HG02870 (cell line): ENCODE data around the gene LRRC1.

Experiments
- ATAC-seq: cut with Tn5 transposase; IDR thresholded peaks from one replicate; pipeline ENCODE4 v1.9.1; 2021; ENCODE audit warnings: mild to moderate bottlenecking, moderate library complexity; ENCODE audit not compliant: unreplicated experiment

Gene LRRC1

DNA sequence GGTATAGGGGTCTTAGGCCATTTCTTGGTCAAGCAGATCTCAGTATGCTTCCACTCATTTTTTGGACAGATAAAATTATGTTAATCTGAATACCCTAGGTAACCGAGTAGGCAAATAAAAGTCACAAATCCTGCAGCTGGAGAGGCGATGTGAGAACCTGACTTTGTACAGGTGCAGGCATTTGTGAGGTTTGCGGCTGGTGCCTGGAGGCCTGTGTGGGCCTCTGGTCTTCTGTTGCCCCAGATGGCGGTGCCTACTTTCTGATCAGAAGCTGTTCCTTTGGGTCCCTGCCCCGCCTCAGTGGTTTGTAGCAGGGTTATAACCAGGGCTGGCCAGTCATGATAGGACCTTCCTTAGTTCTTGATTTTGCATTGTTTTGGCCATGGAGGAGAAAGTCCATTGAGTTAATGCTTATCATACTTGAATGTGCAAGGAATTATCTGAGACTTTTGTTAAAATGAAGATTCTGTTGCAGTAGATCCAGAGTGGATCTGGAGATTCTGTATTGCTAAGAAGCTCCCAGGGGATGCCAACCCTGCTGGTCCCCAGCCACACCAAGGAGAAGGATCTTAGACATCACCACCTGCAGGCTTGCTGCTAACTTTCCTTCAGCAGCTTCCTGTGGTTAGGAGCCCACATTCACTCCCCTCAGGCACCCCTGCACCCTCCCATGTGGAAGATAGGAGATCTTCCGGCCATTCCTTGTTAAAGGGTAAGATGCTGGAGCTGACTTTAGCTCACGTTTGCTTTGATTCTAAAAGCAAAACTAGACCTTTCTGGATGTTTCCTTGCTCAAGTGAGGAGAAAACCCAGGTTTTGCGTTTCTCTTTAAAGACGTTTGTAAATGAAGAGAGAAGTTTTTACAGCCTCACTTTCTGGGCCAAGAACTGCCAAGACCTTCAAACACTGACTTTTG is 50.7 kb downstream of the LRRC1 start:
- ATAC-seq = no peak

GRCh38 chr6:53846250-53846649 is 51.4 kb downstream of the LRRC1 start:
- no peak for ATAC-seq

- no peak for ATAC-seq
Observed at GRCh38 chr6:53847796-53848314, 53.0 kb downstream of the LRRC1 start.

DNA sequence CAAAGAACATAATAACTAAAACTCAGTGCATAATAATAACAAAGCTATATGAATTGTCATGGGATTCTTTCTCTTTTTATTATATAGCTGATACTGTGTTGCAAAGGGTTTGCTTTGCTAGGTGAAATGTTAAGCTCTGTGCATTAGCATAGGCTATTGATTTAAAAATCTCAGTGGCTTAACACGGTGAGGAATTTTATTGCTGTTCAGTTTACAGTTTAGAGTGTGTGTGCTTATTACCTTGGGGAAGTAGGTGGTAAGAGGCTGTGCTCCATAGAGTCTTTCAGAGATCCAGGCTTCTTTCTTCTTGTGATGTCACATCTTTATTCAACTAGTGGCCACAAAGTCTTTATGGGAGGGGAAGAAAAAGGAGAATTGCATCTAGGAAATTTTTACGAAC is 55.7 kb downstream of the LRRC1 start:
- no peak for ATAC-seq

GRCh38 chr6:53851561-53851960 is 56.8 kb downstream of the LRRC1 start:
- ATAC-seq = no peak

GRCh38 chr6:53852805-53853204 is 58.0 kb downstream of the LRRC1 start:
- ATAC-seq = no peak

DNA sequence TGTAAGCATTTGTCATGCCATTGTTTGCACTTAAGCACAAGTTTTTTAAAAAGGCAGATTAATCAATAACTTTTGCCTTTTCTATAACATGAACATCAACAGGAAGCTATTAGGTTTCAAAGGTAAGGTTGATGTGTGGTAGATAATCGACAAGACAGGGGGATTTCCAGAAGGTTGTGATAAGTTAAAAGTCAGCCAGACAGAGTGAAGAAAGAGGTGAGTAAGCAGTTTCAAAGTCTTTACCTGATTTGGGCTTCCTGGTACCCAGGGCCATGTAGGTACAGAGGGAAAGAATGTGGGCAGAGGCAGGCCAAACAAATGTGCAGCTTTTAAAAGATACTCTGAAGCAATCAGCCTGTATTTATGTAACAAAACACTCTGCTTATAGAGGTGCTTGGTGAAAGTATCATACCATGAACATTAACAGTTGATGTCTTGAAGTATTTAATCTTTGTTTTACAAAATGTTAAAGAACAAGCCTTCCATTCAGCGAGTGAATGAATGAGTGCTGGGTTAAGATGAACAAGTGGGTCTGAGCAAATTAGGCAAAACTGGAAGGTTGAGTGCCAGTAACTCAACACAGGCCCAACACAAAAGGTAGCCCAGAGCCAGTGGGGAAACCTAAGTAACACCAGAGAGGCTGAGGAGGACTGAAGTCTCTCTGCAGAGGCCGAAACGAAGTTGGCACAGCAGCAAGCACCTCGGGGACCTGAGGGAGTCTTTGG is 60.2 kb downstream of the LRRC1 start:
- no peak for ATAC-seq

DNA sequence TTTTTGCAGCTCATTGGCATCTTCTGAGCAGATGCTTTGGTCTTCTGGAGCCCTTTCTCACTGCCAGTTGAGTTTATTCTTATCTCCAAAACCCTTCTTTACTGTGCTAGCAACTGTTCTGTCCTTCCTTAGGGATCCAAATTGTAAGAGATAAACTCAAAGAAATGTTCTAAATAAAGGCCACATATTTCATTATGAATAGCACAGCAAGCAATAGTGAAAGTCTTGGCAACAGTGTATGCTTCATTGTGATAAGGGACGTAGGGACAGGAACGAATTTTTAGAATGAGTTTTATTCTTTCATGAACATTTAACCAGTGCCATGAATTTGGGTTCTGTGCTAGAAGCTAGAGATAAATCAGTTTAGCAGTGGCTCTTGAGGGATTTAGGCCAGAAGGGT is 61.1 kb downstream of the LRRC1 start:
- ATAC-seq = no peak

DNA sequence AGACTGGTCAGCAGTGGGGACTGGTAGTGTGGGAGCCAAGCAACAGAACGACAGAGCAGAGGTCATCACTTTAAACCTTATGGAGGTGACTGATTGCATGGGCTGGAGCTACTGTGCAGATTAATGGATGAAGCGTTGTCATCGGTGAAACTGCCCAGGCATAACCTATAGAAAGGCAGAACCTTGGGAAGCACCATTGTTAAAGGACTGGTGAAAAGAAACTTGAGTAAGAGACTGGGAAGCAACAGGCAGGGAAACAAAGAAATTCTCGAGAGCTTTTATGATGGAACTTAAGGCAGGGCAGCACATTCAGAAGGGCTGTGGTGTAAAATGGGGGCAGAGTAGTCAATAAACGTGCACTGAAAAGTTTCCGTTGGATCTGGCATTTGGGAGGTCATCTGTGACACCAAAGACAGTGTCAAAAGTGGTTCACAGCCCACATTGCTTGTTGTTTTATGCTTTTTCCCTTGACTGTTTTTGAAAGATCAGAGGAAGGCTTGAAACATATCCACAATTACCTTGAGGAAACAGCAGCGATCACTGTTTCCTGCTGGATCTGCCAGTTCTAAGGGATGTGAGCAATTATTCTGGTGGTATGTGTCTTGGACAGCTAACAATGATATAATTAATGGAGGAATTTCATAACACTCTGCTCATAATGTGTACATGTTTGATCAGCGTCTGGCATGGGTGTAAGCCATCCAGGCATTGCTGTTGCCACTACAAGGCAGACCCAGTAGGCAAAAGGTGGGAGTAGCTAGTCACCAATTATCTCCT is 62.7 kb downstream of the LRRC1 start:
- no peak for ATAC-seq

DNA sequence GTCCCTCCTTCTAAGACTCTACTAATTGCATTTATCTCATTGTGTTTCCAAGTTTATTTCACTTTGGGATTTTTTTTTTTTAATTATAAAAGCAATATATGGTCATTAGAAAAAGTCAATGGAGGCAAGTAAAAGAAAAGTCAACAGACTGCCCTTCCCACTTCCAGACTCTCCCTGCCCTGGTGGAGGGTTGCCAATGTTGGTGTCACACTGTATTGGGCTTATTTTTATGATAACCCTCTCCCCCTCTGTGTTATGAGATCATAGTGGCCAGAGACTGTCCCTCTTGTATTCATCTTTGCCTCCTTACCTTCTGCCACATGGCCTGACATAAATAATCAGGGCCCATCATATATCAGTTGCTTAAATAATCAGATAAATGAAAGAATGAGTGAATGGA is 63.4 kb downstream of the LRRC1 start:
- no peak for ATAC-seq

DNA sequence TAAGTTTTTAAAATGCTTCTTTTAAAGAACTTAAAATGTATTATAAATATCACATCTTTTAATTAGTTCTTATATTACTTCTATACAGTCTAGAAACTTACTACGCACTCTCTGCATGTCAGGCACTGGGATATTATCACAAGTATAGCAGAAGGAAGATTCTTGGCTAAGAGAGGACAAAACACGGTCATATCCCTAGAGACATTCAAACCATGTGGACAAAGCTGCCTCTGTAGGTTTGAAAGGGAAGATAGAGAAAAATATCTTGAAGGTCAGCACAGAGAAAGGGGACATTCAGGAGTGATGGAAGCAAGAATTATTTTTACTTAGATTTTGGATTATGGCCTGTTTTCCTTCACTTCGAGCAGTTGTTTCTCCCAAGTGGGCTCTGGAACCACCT is 64.1 kb downstream of the LRRC1 start:
- no peak for ATAC-seq

GRCh38 chr6:53860511-53860910 is 65.7 kb downstream of the LRRC1 start:
- ATAC-seq = no peak

DNA sequence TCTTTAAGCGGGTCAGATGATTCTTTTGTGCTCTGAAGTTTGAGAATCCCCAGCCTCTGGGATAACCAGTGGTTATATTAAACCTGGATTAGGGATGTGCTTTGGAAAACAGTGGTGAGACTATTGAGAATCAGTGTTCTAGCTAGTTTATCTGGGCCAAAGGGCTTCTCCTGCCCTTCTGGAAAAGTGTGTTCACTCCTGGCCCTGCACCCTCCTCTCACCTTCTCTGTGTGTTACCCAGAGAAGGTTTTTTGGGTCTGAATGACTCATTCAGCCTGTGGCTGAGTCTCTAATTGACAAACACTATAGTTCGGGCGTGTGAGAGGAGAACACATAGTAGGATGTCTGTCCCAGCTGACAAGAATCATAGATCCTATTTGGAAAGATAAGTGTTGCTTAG is 66.7 kb downstream of the LRRC1 start:
- no peak for ATAC-seq

DNA sequence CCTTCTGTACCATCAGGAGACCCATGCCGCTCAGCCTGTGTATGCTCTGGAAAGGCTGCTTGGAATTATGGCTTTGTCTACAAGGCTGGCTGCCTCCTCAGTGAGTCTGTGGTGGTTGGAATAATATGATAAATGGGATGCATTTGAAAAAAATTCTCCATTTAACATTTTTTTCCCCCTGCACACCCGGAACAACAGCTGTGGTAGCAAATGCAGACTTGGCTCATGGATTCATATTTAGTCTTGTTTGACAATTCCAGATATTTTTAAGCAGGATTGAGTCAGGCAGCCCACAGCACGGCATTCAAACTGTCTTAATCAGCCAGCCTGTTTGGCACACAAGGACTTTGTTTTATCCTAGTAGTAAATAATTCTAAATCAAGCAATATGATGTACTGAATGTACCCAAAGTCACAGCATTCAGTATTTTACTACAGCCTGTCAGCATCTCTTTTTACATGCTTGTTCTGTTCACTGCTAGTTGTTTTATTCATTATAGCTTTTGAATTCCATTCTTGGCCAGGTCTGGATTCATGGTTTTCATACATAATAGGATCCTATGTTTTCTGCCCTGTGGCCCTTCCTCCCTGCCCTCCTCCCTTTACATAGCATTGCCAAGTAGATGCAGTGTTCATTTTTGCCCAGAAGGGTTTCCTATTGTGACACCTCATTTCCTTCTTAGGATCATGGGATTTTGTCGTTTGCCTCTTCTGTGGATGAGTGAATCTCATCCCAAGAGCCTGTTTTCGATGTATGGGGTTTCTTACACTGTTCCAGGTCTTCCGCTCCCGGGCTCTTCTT is 68.1 kb downstream of the LRRC1 start:
- no peak for ATAC-seq

DNA sequence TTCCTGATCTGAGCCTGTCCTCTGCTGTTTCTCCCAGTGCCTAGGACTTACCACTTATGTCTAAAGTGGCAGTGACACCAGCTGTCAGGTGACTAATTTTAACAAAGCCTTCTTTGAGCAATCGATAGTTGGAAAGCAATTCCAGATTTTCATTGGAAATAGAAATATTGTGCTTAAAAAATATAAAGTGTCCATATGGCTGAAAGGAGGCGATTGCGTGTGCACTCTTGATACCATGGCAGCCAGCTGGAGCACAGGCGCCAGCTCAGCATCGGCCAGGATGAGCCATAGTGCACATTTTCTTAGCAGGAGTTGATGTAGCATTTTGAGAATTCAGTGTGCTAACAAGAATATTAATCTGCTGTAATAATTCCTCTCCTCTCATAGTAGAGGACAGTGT is 70.0 kb downstream of the LRRC1 start:
- ATAC-seq = no peak

DNA sequence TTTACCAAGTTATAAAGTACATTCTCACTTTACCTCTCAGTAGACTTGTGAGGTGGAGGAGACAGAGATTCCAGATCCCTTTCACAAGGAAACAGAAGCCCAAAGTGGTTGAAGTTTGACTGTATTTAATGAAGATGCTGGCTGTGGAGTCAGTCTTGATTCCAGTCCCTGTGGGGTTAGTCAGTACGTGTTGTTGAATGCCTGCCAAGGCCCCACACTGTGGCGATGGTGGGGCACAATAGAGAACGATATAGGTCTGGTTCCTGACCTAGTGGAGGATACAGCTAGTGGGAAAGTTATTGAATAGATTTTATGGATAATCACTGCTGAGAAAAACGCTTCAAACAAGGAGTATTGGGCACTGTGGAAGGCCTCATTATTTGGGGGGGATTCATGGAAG is 71.4 kb downstream of the LRRC1 start:
- ATAC-seq = no peak

GRCh38 chr6:53868626-53869025 is 73.8 kb downstream of the LRRC1 start:
- no peak for ATAC-seq

GRCh38 chr6:53869964-53870363 is 75.2 kb downstream of the LRRC1 start:
- no peak for ATAC-seq

GRCh38 chr6:53873922-53874321 is 79.1 kb downstream of the LRRC1 start:
- ATAC-seq = no peak

- no peak for ATAC-seq
Observed at GRCh38 chr6:53874964-53875363, 80.2 kb downstream of the LRRC1 start.
